ENCODE measurements around the gene SRF.

SRF gene

GRCh38 chr6:43219814-43220213 lies 48.7 kb downstream of the SRF start:
- DNase-seq, result no peak

GRCh38 chr6:43220439-43220951 lies 49.4 kb downstream of the SRF start:
- DNase-seq, result no peak

- peak; percentile 19 for DNase-seq
Observed at GRCh38 chr6:43221046-43221972, 50.2 kb downstream of the SRF start.

GRCh38 chr6:43222418-43223059 lies 51.5 kb downstream of the SRF start:
- DNase-seq, result no peak

- DNase-seq, result no peak
Observed at GRCh38 chr6:43223175-43223574, 52.1 kb downstream of the SRF start.

DNA sequence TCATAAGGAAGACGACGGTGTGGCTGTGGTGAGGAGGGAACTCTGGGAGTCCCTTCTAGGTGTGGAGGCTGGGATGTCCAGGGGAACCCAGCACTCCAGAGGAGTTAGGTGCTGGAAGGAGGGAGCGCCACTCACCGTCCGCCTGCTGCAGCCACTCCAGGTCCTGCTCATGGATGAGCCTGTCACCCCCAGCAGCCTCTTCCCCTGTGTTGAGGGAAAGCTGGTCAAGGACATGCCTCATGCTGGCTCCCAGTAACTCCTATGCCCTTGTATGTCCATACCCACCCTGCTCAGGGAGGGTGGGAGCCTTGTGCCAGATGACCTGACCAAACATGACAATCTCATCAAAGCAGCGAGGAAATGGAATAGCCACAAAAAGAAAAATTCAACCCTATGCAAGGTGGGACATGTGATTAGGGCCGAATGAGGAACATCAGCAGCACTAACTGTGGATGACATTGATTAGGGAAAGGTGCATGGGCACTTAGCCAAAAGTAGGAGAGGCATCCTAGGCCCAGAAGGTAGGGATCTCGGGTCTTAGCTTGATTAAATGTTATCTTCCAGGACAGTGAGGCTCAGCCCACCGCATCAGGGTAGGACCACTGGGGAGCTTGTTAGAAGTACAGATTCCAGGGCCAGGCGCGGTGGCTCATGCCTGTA lies 55.3 kb downstream of the SRF start:
- no peak for DNase-seq

- peak; percentile 62 for DNase-seq
Observed at GRCh38 chr6:43228951-43229802, 58.1 kb downstream of the SRF start, which contains the start of gene DNPH1. DNPH1 (minus strand) TSS chr6:43229481; CDS start chr6:43229456, 25 bp downstream.

DNA sequence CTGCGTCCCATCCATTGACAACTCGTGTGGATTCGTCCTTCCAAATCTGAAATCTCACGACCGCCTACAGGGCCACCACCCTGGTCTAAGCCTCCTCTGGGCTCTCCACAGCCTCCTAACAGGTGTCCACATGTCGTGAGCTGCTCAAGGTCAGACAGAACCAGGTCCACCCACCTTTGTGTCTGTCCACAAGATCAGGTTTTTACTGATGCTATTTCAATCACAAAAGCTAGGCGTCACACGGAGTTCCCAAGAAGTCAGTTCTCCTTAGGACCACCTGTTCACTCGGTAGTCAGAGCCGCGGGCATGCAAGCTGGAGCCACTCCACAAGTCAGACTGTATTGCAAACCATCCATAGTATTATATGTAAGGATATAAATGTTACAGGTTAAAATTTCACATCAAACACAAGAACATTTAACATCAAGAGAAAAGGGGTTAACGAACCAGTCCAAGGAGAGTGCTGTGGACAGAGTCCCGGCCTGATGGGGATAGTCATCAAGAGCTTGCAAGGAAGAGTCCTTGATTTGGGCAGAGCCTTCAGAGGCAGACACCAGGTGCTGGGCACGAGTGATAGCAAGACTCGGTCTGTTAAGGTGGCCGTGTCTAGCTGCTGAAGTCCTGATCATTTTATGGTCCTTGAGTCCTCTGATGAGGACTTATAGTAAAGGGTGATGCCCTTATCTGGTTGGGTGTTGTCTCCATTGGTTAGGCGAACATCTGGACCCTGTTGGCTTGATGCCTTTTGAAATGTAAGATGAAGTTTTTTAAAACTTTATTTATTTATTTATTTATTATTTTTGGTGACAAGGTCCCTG lies 58.9 kb downstream of the SRF start:
- no peak for DNase-seq

DNA sequence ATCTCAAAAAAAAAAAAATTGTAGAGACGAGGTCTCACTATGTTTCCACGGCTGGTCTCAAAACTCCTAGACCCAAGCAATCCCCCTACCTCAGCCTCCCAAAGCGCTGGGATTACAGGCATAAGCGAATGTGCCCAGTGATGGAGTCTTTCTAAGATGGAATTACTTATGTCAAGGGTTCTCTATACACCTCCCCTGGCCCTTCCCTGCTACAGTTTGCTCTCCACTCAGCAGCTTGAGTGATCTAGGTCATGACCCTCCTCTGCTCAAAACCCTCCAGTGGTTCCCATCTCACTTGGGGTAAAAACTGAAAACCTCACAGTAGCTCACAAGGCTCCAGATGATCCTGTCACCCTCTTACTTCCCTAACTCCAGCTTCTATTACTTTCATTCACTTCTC lies 60.0 kb downstream of the SRF start:
- DNase-seq, result no peak

Data from midbrain (tissue), 1 donor.